Activated CD4-positive, alpha-beta T cell treated with anti-CD3 and anti-CD28 coated beads, Interleukin-2, amount 50 U/mL, for 1 hour (primary cell): ENCODE results near the gene DRC3.
A peak's percentile ranks its signal among the peaks of the same experiment; 100 is the strongest.

Experiments used
- DNase-seq: peaks from one replicate; pipeline ENCODE4 v3.0.0-alpha.2; 2020

Gene DRC3

GRCh38 chr17:18025241-18025944 is 52.7 kb downstream of the DRC3 start:
- no peak for DNase-seq

- DNase-seq = no peak
Measured at GRCh38 chr17:18025945-18026776, 53.5 kb downstream of the DRC3 start.

GRCh38 chr17:18027280-18027679 is 54.6 kb downstream of the DRC3 start:
- no peak for DNase-seq

GRCh38 chr17:18028114-18028951 is 55.7 kb downstream of the DRC3 start:
- DNase-seq = no peak

- DNase-seq = no peak
Measured at GRCh38 chr17:18028952-18029540, 56.4 kb downstream of the DRC3 start.

- no peak for DNase-seq
Measured at GRCh38 chr17:18031955-18032354, 59.3 kb downstream of the DRC3 start.

GRCh38 chr17:18033442-18034099 is 60.9 kb downstream of the DRC3 start:
- peak; percentile 30 for DNase-seq

GRCh38 chr17:18035704-18036103 is 63.0 kb downstream of the DRC3 start:
- DNase-seq = no peak

GRCh38 chr17:18037486-18037885 is 64.8 kb downstream of the DRC3 start:
- no peak for DNase-seq

GRCh38 chr17:18038149-18038850 is 65.6 kb downstream of the DRC3 start:
- no peak for DNase-seq

- DNase-seq = peak; percentile 99
Measured at GRCh38 chr17:18038861-18039534, 66.3 kb downstream of the DRC3 start, which contains the start of the genes ATPAF2 and GID4. Gene ATPAF2, minus strand, starts transcription at chr17:18039168. Its CDS starts 155 bp downstream, at chr17:18039013. Gene GID4, plus strand, starts transcription at chr17:18039408. Its CDS starts 57 bp downstream, at chr17:18039465.

GRCh38 chr17:18039535-18040260 is 67.0 kb downstream of the DRC3 start:
- no peak for DNase-seq

GRCh38 chr17:18040261-18040858 is 67.7 kb downstream of the DRC3 start:
- DNase-seq = no peak

- DNase-seq = no peak
Measured at GRCh38 chr17:18041776-18042175, 69.1 kb downstream of the DRC3 start.

- DNase-seq = no peak
Measured at GRCh38 chr17:18042983-18043382, 70.3 kb downstream of the DRC3 start.

- DNase-seq = no peak
Measured at GRCh38 chr17:18043491-18043890, 70.8 kb downstream of the DRC3 start.

GRCh38 chr17:18044609-18045008 is 71.9 kb downstream of the DRC3 start:
- no peak for DNase-seq

GRCh38 chr17:18045691-18046350 is 73.2 kb downstream of the DRC3 start:
- no peak for DNase-seq

- DNase-seq = no peak
Measured at GRCh38 chr17:18055597-18055996, 82.9 kb downstream of the DRC3 start.
